Measurements from ENCODE around the gene SSBP2. TPM values are rescaled to one million over a fixed set of nuclear protein-coding genes. Genes with fewer than 3 reads are reported as not detected.
"Not testable (repeated sequence)": the region's sequence is repeated elsewhere in the genome, so short reads cannot be mapped to it uniquely, and the experiment has no call there.

The SSBP2 gene
- total RNA-seq, 2 donors from 2014 or later: 18.1 to 31.4 TPM

DNA sequence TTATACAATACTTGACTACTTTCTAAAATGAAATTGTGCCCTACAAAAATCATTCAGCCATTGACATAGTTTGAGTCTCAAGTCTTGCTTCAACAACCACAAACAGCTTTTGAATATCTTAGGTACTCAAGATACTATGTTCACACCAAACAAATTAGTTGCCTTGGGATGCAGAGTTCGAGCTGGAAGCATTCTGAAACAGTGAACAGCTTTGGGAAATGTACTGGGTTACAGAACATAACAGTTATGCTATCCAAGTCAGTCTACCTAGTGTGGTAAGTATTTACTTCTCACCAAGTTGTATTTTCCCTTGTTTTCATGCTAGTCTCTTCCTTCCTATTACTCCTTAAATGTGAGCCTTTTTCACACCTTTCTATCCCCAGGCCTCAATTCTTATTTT lies 143.2 kb downstream of the SSBP2 start:
- intact Hi-C loops (cut with DNase I): no loop called here
- H3K4me1 ChIP-seq: no peaks in the 10 kb centered on the region
- H3K9me3 ChIP-seq: peaks cover 0 to 7% (median 0%) of the 10 kb centered on the region in 3 donors
- WGBS, 2 donors: 91 to 94% methylated on average over 1 of the region's 1 CpG
- no peak overlapping the region for H3K27ac ChIP-seq
- no peaks in the 10 kb centered on the region for H3K36me3 ChIP-seq (replicated peaks in 1 of 2; ENCODE audit: insufficient read depth in 1 of 2, low read depth in 2 of 2)
- DNase-seq: no peak
- H3K4me3 ChIP-seq: no peak overlapping the region
- ATAC-seq: no peak
- no peak for TF ChIP-seq POLR2A (IDR thresholded peaks at IDR 0.05)
- TF ChIP-seq, protein P1, sequence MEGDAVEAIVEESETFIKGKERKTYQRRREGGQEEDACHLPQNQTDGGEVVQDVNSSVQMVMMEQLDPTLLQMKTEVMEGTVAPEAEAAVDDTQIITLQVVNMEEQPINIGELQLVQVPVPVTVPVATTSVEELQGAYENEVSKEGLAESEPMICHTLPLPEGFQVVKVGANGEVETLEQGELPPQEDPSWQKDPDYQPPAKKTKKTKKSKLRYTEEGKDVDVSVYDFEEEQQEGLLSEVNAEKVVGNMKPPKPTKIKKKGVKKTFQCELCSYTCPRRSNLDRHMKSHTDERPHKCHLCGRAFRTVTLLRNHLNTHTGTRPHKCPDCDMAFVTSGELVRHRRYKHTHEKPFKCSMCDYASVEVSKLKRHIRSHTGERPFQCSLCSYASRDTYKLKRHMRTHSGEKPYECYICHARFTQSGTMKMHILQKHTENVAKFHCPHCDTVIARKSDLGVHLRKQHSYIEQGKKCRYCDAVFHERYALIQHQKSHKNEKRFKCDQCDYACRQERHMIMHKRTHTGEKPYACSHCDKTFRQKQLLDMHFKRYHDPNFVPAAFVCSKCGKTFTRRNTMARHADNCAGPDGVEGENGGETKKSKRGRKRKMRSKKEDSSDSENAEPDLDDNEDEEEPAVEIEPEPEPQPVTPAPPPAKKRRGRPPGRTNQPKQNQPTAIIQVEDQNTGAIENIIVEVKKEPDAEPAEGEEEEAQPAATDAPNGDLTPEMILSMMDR (IDR thresholded peaks at IDR 0.05): no peak
- no peaks in the 10 kb centered on the region for H3K27me3 ChIP-seq

DNA sequence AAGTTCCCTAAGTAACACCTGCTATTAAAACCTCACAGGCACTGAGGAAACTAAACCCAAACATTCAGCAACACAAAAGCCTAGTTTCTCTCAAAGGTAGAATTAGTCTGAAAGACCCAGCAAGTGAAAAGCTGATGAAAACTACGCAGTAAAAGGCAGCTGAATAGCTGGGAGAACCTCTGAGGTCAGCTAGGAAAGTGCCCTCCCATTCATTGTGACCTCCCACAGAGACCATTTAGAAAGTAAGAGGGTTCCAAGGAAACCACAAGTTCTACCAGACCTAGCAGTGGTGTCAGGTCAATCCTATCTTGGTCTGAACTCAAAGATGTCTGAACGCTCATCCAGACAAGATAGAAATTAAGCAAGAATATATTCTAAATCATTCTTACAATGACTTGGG lies 144.7 kb downstream of the SSBP2 start:
- TF ChIP-seq POLR2A (IDR thresholded peaks at IDR 0.05): no peak
- TF ChIP-seq, protein P1 (IDR thresholded peaks at IDR 0.05): no peak
- H3K27me3 ChIP-seq: no peaks in the 10 kb centered on the region
- DNase-seq: no peak
- no peak overlapping the region for H3K27ac ChIP-seq
- WGBS, 2 donors: 93 to 95% methylated on average over 2 of the region's 2 CpGs
- no peak overlapping the region for H3K4me3 ChIP-seq
- intact Hi-C loops (cut with DNase I): no loop called here
- no peak for ATAC-seq
- H3K9me3 ChIP-seq: peaks cover 0 to 7% (median 0%) of the 10 kb centered on the region in 3 donors
- H3K36me3 ChIP-seq (replicated peaks in 1 of 2; ENCODE audit: insufficient read depth in 1 of 2, low read depth in 2 of 2): no peaks in the 10 kb centered on the region
- H3K4me1 ChIP-seq: no peaks in the 10 kb centered on the region

DNA sequence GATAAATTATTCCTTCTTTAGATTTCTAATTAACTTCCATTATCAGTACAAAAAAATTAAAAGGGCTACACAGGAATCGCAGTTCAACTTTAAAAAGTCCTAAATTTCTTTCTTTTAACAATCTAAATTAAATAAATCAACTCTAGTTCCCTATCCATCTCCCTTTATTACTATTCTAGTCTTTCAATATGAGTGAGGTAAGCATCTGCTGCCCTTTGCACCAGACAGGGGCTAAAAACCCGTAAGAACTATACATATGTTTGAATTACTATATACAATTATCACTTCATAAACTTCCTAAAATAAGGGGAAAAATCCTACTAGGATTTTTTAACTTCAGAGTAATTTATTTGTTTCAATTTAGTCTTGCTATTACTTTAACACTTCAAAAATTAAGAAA lies 145.6 kb downstream of the SSBP2 start:
- WGBS, 2 donors: 89 to 98% methylated on average over 2 of the region's 2 CpGs
- H3K4me1 ChIP-seq: no peaks in the 10 kb centered on the region
- H3K4me3 ChIP-seq: no peak overlapping the region
- H3K27ac ChIP-seq: no peak overlapping the region
- TF ChIP-seq, protein P1 (IDR thresholded peaks at IDR 0.05): no peak
- no peak for TF ChIP-seq POLR2A (IDR thresholded peaks at IDR 0.05)
- ATAC-seq (no peak), DNase-seq (no peak)
- H3K27me3 ChIP-seq: no peaks in the 10 kb centered on the region
- intact Hi-C loops (cut with DNase I): no loop called here
- H3K9me3 ChIP-seq: peaks cover 0 to 7% (median 0%) of the 10 kb centered on the region in 3 donors
- H3K36me3 ChIP-seq (replicated peaks in 1 of 2; ENCODE audit: insufficient read depth in 1 of 2, low read depth in 2 of 2): no peaks in the 10 kb centered on the region

DNA sequence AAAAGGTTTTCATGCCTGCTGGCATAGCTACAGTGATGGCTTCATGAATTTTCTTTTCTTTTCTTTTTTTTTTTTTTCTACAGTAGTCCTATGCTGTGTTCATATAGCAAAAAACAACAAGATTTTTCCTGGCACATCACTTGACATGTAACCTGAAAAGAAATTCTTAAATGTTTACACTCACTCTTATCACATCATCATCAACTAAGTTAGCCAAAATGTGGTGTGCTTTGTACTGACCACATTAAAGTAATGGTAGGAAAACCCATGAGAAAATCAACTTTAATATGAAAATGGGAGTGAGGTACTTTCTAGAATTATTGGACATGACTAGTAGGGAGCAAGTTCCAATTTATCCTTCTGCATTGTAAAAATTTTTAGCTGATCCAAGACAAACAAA lies 146.7 kb downstream of the SSBP2 start:
- TF ChIP-seq, protein P1 (IDR thresholded peaks at IDR 0.05): no peak
- no peak for TF ChIP-seq POLR2A (IDR thresholded peaks at IDR 0.05)
- intact Hi-C loops (cut with DNase I): no loop called here
- H3K4me1 ChIP-seq: no peaks in the 10 kb centered on the region
- no peaks in the 10 kb centered on the region for H3K36me3 ChIP-seq (replicated peaks in 1 of 2; ENCODE audit: insufficient read depth in 1 of 2, low read depth in 2 of 2)
- H3K9me3 ChIP-seq: no peaks in the 10 kb centered on the region
- DNase-seq: no peak
- no peak overlapping the region for H3K4me3 ChIP-seq
- no peak for ATAC-seq
- H3K27ac ChIP-seq: no peak overlapping the region
- H3K27me3 ChIP-seq: no peaks in the 10 kb centered on the region

DNA sequence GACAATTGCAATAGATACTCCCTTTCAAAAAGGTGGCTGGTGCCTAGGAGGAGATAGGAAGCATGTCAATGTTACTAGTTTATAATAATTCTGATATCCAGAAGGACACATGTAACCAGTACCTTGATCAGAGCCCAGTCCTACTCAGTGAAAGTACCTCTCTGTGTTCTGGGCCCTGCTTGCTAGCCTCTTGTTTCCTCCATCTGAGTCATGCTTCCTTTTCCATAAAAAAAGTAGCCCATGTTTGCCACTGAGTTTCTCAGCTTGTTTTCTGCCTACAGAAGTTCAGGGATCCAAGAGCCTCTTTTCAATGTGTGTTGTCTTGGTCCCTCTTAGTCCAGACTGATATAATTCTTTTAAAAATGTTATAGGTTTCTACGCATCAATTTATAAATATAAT lies 149.0 kb downstream of the SSBP2 start:
- H3K9me3 ChIP-seq: no peaks in the 10 kb centered on the region
- no peaks in the 10 kb centered on the region for H3K27me3 ChIP-seq
- no peaks in the 10 kb centered on the region for H3K4me1 ChIP-seq
- H3K27ac ChIP-seq: no peak overlapping the region
- H3K36me3 ChIP-seq (replicated peaks in 1 of 2; ENCODE audit: insufficient read depth in 1 of 2, low read depth in 2 of 2): no peaks in the 10 kb centered on the region
- ATAC-seq (no peak), DNase-seq (no peak)
- 94 to 97% methylated on average over 1 of the region's 1 CpG for WGBS, 2 donors
- TF ChIP-seq, protein P1 (IDR thresholded peaks at IDR 0.05): no peak
- TF ChIP-seq POLR2A (IDR thresholded peaks at IDR 0.05): no peak
- H3K4me3 ChIP-seq: no peak overlapping the region
- intact Hi-C loops (cut with DNase I): no loop called here

DNA sequence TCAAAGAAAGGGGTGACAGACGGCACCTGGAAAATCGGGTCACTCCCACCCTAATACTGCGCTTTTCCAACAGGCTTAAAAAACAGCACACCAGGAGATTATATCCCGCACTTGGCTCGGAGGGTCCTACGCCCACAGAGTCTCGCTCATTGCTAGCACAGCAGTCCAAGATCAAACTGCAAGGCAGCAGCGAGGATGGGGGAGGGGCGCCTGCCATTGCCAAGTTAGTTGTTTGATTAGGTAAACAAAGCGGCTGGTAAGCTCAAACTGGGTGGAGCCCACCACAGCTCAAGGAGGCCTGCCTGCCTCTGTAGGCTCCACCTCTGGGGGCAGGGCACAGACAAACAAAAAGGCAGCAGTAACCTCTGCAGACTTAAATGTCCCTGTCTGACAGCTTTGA lies 158.8 kb downstream of the SSBP2 start:
- H3K27me3 ChIP-seq; DNase-seq; intact Hi-C loops (cut with DNase I); H3K9me3 ChIP-seq; H3K36me3 ChIP-seq (replicated peaks in 1 of 2; ENCODE audit: insufficient read depth in 1 of 2, low read depth in 2 of 2); H3K4me1 ChIP-seq; ATAC-seq; H3K27ac ChIP-seq; H3K4me3 ChIP-seq: not testable (repeated sequence)
- WGBS, 2 donors: 95 to 98% methylated on average over 7 to 10 of the region's 10 CpGs
